H9 (cell line): ENCODE data around the gene XPR1. TPM values are rescaled to one million over a fixed set of nuclear protein-coding genes. Genes with fewer than 3 reads are reported as not detected.

Experiments
- DNase-seq: peaks from one replicate; pipeline ENCODE4 v3.0.0-alpha.2; 2017
- H2AFZ ChIP-seq: one replicate; pipeline ENCODE4 v1.6.1; 2013; ENCODE audit warnings: mild to moderate bottlenecking, low read length, control low read depth, moderate library complexity
- H2AK5ac ChIP-seq: 2 replicates; pipeline ENCODE4 v1.6.1; 2013; ENCODE audit warnings: low read length, control low read depth, mixed read lengths; ENCODE audit not compliant: insufficient read length
- H2BK120ac ChIP-seq: one replicate; pipeline ENCODE4 v1.6.1; 2013; ENCODE audit warnings: low read depth, mild to moderate bottlenecking, low read length, control low read depth, inconsistent platforms; ENCODE audit not compliant: poor library complexity, severe bottlenecking
- H2BK12ac ChIP-seq: 2 replicates; pipeline ENCODE4 v1.6.1; 2013; ENCODE audit warnings: low read length, control low read depth, mixed read lengths, low read depth; ENCODE audit not compliant: insufficient read length
- H2BK15ac ChIP-seq: 2 replicates; pipeline ENCODE4 v1.6.1; 2013; ENCODE audit warnings: low read depth, low read length, control low read depth
- H2BK20ac ChIP-seq: one replicate; pipeline ENCODE4 v1.6.1; 2013; ENCODE audit warnings: low read depth, mild to moderate bottlenecking, low read length, control low read depth, inconsistent platforms; ENCODE audit not compliant: poor library complexity, severe bottlenecking
- H2BK5ac ChIP-seq: 2 replicates; pipeline ENCODE4 v1.6.1; 2013; ENCODE audit warnings: low read length, control low read depth, mixed read lengths; ENCODE audit not compliant: insufficient read length
- H3K14ac ChIP-seq: 2 replicates; pipeline ENCODE4 v1.6.1; 2013; ENCODE audit warnings: low read length, control low read depth; ENCODE audit not compliant: insufficient read depth
- H3K18ac ChIP-seq: 2 replicates; pipeline ENCODE4 v1.6.1; 2013; ENCODE audit warnings: low read depth, mild to moderate bottlenecking, mixed read lengths, low read length, control low read depth; ENCODE audit not compliant: insufficient read length
- H3K23ac ChIP-seq: 2 replicates; pipeline ENCODE4 v1.6.1; 2013; ENCODE audit warnings: low read length, control low read depth, mixed read lengths, low read depth; ENCODE audit not compliant: insufficient read length
- H3K23me2 ChIP-seq: 2 replicates; pipeline ENCODE4 v1.6.1; 2013; ENCODE audit warnings: low read depth, mild to moderate bottlenecking, mixed read lengths, low read length, control low read depth; ENCODE audit not compliant: insufficient read length, poor library complexity, severe bottlenecking
- H3K27ac ChIP-seq: 2 replicates; pipeline ENCODE4 v1.5.1; 2013; ENCODE audit warnings: low read length, control low read depth, mixed read lengths, low read depth; ENCODE audit not compliant: insufficient read length
- H3K27me3 ChIP-seq: 2 replicates; pipeline ENCODE4 v1.6.1; 2013; ENCODE audit warnings: low read length, control low read depth, inconsistent platforms; ENCODE audit not compliant: insufficient read depth
- H3K4ac ChIP-seq: 2 replicates; pipeline ENCODE4 v1.6.1; 2013; ENCODE audit warnings: low read depth, mild to moderate bottlenecking, control low read depth, inconsistent platforms, low read length, moderate library complexity
- H3K4me1 ChIP-seq: 2 replicates; pipeline ENCODE4 v1.6.1; 2013; ENCODE audit warnings: low read length, control low read depth, inconsistent platforms; ENCODE audit not compliant: insufficient read depth
- H3K4me2 ChIP-seq: 2 replicates; pipeline ENCODE4 v1.6.1; 2013; ENCODE audit warnings: low read length, control low read depth, mixed read lengths; ENCODE audit not compliant: insufficient read length, insufficient read depth
- H3K56ac ChIP-seq: 2 replicates; pipeline ENCODE4 v1.6.1; 2013; ENCODE audit warnings: low read depth, mild to moderate bottlenecking, mixed read lengths, low read length, control low read depth; ENCODE audit not compliant: insufficient read length
- H3K79me1 ChIP-seq: 2 replicates; pipeline ENCODE4 v1.6.1; 2013; ENCODE audit warnings: low read depth, mild to moderate bottlenecking, moderate library complexity, low read length, control low read depth, inconsistent platforms; ENCODE audit not compliant: insufficient read depth, poor library complexity, severe bottlenecking
- H3K79me2 ChIP-seq: 2 replicates; pipeline ENCODE4 v1.6.1; 2013; ENCODE audit warnings: low read length, control low read depth, inconsistent platforms; ENCODE audit not compliant: insufficient read depth
- H3K9ac ChIP-seq: 2 replicates; pipeline ENCODE4 v1.6.1; 2013; ENCODE audit warnings: low read length, control low read depth, mixed read lengths; ENCODE audit not compliant: insufficient read length; ENCODE audit errors: extremely low read depth
- H3K9me3 ChIP-seq: one replicate; pipeline ENCODE4 v1.6.1; 2013; ENCODE audit warnings: low read depth, low read length, inconsistent platforms; ENCODE audit not compliant: control insufficient read depth
- H3T11ph ChIP-seq: one replicate; pipeline ENCODE4 v1.6.1; 2013; ENCODE audit warnings: mild to moderate bottlenecking, low read length, control low read depth, inconsistent platforms
- H4K20me1 ChIP-seq: one replicate; pipeline ENCODE4 v1.6.1; 2013; ENCODE audit not compliant: control insufficient read depth, insufficient read length, insufficient read depth
- H4K5ac ChIP-seq: 2 replicates; pipeline ENCODE4 v1.6.1; 2013; ENCODE audit warnings: low read depth, mild to moderate bottlenecking, mixed read lengths, low read length, control low read depth; ENCODE audit not compliant: insufficient read length
- H4K8ac ChIP-seq: replicated peaks from 2 replicates; pipeline ENCODE4 v1.6.1; 2013; ENCODE audit warnings: low read length, control low read depth, mixed read lengths, low read depth; ENCODE audit not compliant: insufficient read length
- H4K91ac ChIP-seq: 2 replicates; pipeline ENCODE4 v1.6.1; 2013; ENCODE audit warnings: low read depth, mild to moderate bottlenecking, moderate library complexity, mixed read lengths, low read length, control low read depth; ENCODE audit not compliant: insufficient read length
- H3K27ac Mint-ChIP-seq, 3 experiments: 2 replicates in 2 of 3; 3 replicates in 1 of 3; pipeline ENCODE4 v1.8.0; 2020 to 2021; ENCODE audit warnings: mixed read lengths in 3 of 3, mild to moderate bottlenecking in 1 of 3, moderate library complexity in 1 of 3
- H3K27me3 Mint-ChIP-seq: 2 replicates; pipeline ENCODE4 v1.8.0; 2021; ENCODE audit warnings: low read depth, mild to moderate bottlenecking, moderate library complexity, mixed read lengths
- H3K36me3 Mint-ChIP-seq, 3 experiments: 2 replicates in 2 of 3; 3 replicates in 1 of 3; pipeline ENCODE4 v1.8.0; 2020 to 2021; ENCODE audit warnings: low read depth in 3 of 3, mixed read lengths in 3 of 3; ENCODE audit not compliant: insufficient read depth in 1 of 3
- H3K4me1 Mint-ChIP-seq, 2 experiments: 2 replicates each; pipeline ENCODE4 v1.8.0; 2020; ENCODE audit warnings: mixed read lengths in 2 of 2
- H3K4me3 Mint-ChIP-seq, 2 experiments: 2 replicates in 1 of 2; 3 replicates in 1 of 2; pipeline ENCODE4 v1.8.0; 2020 to 2021; ENCODE audit warnings: mild to moderate bottlenecking in 2 of 2, mixed read lengths in 2 of 2, moderate library complexity in 1 of 2
- H3K9me3 Mint-ChIP-seq, 2 experiments: 2 replicates in 1 of 2; 3 replicates in 1 of 2; pipeline ENCODE4 v1.8.0; 2020; ENCODE audit warnings: mild to moderate bottlenecking in 2 of 2, mixed read lengths in 2 of 2, moderate library complexity in 1 of 2
- CTCF ChIP-seq: fragments of 200-600 bp; sonication (generic); conservative IDR thresholded peaks from 3 replicates; pipeline ENCODE4 v1.8.0; 2021; ENCODE audit warnings: antibody characterized with exemption, mild to moderate bottlenecking
- WGBS: extraction: QIAGEN DNeasy Blood & Tissue Kit; methylation state at CpG from one replicate; pipeline ENCODE4 v1.1.7; 2013; ENCODE audit warnings: missing lambda C conversion rate, low lambda C conversion rate, mixed read lengths; ENCODE audit not compliant: insufficient read length; ENCODE audit errors: extremely low coverage; 5-methylcytosine and 5-hydroxymethylcytosine counted together
- total RNA-seq: library from RNA; stranded (reverse); gene quantifications from 2 replicates; pipeline ENCODE4 v1.2.1, GENCODE V29; 2021

The XPR1 gene
- total RNA-seq, 1 experiment from 2014 or later, result 34.1 TPM

GRCh38 chr1:180586671-180587155 is 45.1 kb upstream of the XPR1 start:
- Histone ChIP-seq H3K23me2 (no peaks in the 10 kb centered on the region), H3K4ac (no peak overlapping the region), H3K9ac (no peak overlapping the region), H2BK15ac (no peak overlapping the region), H3K14ac (no peak overlapping the region), H3K79me2 (no peaks in the 10 kb centered on the region), H4K8ac (no peak overlapping the region), H2AFZ (no peak overlapping the region), H3K79me1 (no peaks in the 10 kb centered on the region), H3K23ac (no peak overlapping the region), H2BK20ac (no peak overlapping the region), H2BK5ac (no peak overlapping the region), H2BK120ac (no peak overlapping the region), H3T11ph (no peak overlapping the region), H3K9me3 (no peaks in the 10 kb centered on the region), H3K56ac (no peak overlapping the region), H3K4me1 (no peaks in the 10 kb centered on the region), H4K5ac (no peak overlapping the region), H3K27ac (no peak overlapping the region), H2AK5ac (no peak overlapping the region), H3K18ac (no peak overlapping the region), H2BK12ac (no peak overlapping the region), H3K27me3 (no peaks in the 10 kb centered on the region), H3K4me2 (no peak overlapping the region), H4K91ac (no peak overlapping the region), H4K20me1 (no peaks in the 10 kb centered on the region)
- Mint-ChIP-seq H3K27me3 (no peaks in the 10 kb centered on the region; the same call in 1 of the 2 replicates), H3K4me3 (no peak overlapping the region), H3K36me3 (no peaks in the 10 kb centered on the region; a peak in 1 of 7 replicates), H3K27ac (0 out of 7 replicates have a peak overlapping the region, but pooled peaks of 1 of the 3 experiments have one; percentile 34), H3K4me1 (peaks cover 3 to 5% of the 10 kb centered on the region in 2 experiments), H3K9me3 (peaks cover 0 to 2% of the 10 kb centered on the region in 2 experiments; a peak in 1 of 5 replicates)
- DNase-seq, result no peak
- no CpG with 5 or more reads among the region's 1 CpG for WGBS
- no peak for TF ChIP-seq CTCF
